ENCODE measurements around the gene SMPD3.

The SMPD3 gene

GRCh38 chr16:68491576-68491950, 43.3 kb upstream of the SMPD3 start:
- in situ Hi-C loops (cut with MboI; ENCODE audit: low pct_unique_long_range_greater_than_20kb, low sequenced_read_pairs, unreplicated experiment) = no loop called here

GRCh38 chr16:68490829-68491575, 42.7 kb upstream of the SMPD3 start:
- in situ Hi-C loops (cut with MboI; ENCODE audit: low pct_unique_long_range_greater_than_20kb, low sequenced_read_pairs, unreplicated experiment) = no loop called here
- DNase-seq (ENCODE audit: low spot score) = no peak
- TF ChIP-seq, protein P1, sequence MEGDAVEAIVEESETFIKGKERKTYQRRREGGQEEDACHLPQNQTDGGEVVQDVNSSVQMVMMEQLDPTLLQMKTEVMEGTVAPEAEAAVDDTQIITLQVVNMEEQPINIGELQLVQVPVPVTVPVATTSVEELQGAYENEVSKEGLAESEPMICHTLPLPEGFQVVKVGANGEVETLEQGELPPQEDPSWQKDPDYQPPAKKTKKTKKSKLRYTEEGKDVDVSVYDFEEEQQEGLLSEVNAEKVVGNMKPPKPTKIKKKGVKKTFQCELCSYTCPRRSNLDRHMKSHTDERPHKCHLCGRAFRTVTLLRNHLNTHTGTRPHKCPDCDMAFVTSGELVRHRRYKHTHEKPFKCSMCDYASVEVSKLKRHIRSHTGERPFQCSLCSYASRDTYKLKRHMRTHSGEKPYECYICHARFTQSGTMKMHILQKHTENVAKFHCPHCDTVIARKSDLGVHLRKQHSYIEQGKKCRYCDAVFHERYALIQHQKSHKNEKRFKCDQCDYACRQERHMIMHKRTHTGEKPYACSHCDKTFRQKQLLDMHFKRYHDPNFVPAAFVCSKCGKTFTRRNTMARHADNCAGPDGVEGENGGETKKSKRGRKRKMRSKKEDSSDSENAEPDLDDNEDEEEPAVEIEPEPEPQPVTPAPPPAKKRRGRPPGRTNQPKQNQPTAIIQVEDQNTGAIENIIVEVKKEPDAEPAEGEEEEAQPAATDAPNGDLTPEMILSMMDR (IDR thresholded peaks at IDR 0.05; ENCODE audit: extremely low read depth, insufficient read depth, missing control alignments) = no peak

More at GRCh38 chr16:68491576-68491950, 43.3 kb upstream of the SMPD3 start:
- no peak for DNase-seq (ENCODE audit: low spot score)
- TF ChIP-seq, protein P1 (IDR thresholded peaks at IDR 0.05; ENCODE audit: extremely low read depth, insufficient read depth, missing control alignments) = no peak

DNA sequence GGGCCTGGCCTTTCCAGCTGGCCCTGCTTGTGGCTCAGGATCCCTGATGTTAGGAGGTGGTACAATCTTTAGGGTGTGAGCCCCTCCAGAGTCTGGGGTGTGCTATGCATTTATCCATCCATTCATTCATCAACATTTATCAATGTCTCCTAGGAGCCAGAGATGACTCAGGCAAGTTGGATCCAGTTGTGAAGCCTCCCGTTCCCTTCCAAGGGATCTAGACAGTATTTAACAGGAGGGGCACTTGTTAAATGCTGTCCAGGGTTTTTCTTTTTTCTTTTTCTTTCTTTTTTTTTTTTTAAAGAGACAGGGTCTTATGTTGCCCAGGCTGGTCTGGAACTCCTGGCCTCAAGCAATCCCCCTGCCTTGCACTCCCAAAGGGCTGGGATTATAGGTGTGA, 42.0 kb upstream of the SMPD3 start:
- TF ChIP-seq, protein P1 (IDR thresholded peaks at IDR 0.05; ENCODE audit: extremely low read depth, insufficient read depth, missing control alignments) = no peak
- no peak for DNase-seq (ENCODE audit: low spot score)
- in situ Hi-C loops (cut with MboI; ENCODE audit: low pct_unique_long_range_greater_than_20kb, low sequenced_read_pairs, unreplicated experiment) = no loop called here

DNA sequence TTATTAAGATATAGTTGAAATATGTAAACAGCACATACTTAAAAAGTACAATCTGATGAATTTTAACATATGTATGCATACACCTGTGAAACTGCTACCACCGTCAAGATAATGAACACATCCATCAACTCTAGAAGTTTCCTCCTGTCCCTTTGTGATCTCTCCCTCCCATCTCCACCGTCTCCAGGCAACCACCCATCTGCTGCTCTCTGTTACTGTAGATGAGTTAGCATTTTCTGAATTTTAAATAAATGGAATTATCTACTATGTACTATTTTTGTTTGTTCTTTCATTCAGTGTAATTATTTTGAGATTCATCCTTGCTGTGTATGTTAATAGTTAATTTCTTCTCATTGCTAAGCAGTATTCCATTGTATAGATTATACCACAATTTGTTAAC, 40.2 kb upstream of the SMPD3 start:
- no peak for DNase-seq (ENCODE audit: low spot score)
- TF ChIP-seq, protein P1 (IDR thresholded peaks at IDR 0.05; ENCODE audit: extremely low read depth, insufficient read depth, missing control alignments) = no peak
- in situ Hi-C loops (cut with MboI; ENCODE audit: low pct_unique_long_range_greater_than_20kb, low sequenced_read_pairs, unreplicated experiment) = no loop called here

- TF ChIP-seq, protein P1 (IDR thresholded peaks at IDR 0.05; ENCODE audit: extremely low read depth, insufficient read depth, missing control alignments) = no peak
- in situ Hi-C loops (cut with MboI; ENCODE audit: low pct_unique_long_range_greater_than_20kb, low sequenced_read_pairs, unreplicated experiment) = no loop called here
- DNase-seq (ENCODE audit: low spot score) = no peak
These were observed 39.4 kb upstream of the SMPD3 start for GRCh38 chr16:68487669-68488068.

GRCh38 chr16:68487203-68487514, 38.9 kb upstream of the SMPD3 start:
- DNase-seq (ENCODE audit: low spot score) = no peak
- TF ChIP-seq, protein P1 (IDR thresholded peaks at IDR 0.05; ENCODE audit: extremely low read depth, insufficient read depth, missing control alignments) = no peak
- in situ Hi-C loops (cut with MboI; ENCODE audit: low pct_unique_long_range_greater_than_20kb, low sequenced_read_pairs, unreplicated experiment) = no loop called here

Measured in GM13977 (cell line).